ENCODE measurements around the gene LRMDA.

Gene LRMDA

GRCh38 chr10:75887992-75888680 is 456.7 kb downstream of the LRMDA start:
- DNase-seq, result no peak

GRCh38 chr10:75889051-75889450 is 457.6 kb downstream of the LRMDA start:
- DNase-seq, result no peak

- no peak for DNase-seq
Measured at GRCh38 chr10:75894761-75895160, 463.3 kb downstream of the LRMDA start.

- DNase-seq, result no peak
Measured at GRCh38 chr10:75895259-75895658, 463.8 kb downstream of the LRMDA start.

GRCh38 chr10:75899816-75900390 is 468.5 kb downstream of the LRMDA start:
- no peak for DNase-seq

GRCh38 chr10:75902816-75903215 is 471.4 kb downstream of the LRMDA start:
- no peak for DNase-seq

- DNase-seq, result no peak
Measured at GRCh38 chr10:75904499-75905283, 473.3 kb downstream of the LRMDA start.

GRCh38 chr10:75905490-75905889 is 474.1 kb downstream of the LRMDA start:
- no peak for DNase-seq

- no peak for DNase-seq
Measured at GRCh38 chr10:75910032-75910431, 478.6 kb downstream of the LRMDA start.

GRCh38 chr10:75911426-75911825 is 480.0 kb downstream of the LRMDA start:
- no peak for DNase-seq

GRCh38 chr10:75916906-75917305 is 485.5 kb downstream of the LRMDA start:
- peak; percentile 42 for DNase-seq

- DNase-seq, result no peak
Measured at GRCh38 chr10:75919913-75920312, 488.5 kb downstream of the LRMDA start.

GRCh38 chr10:75922435-75922834 is 491.0 kb downstream of the LRMDA start:
- no peak for DNase-seq

GRCh38 chr10:75924309-75924902 is 493.0 kb downstream of the LRMDA start:
- DNase-seq, result no peak

- DNase-seq, result no peak
Measured at GRCh38 chr10:75925999-75926398, 494.6 kb downstream of the LRMDA start.

- DNase-seq, result peak; percentile 27
Measured at GRCh38 chr10:75926763-75927162, 495.3 kb downstream of the LRMDA start.

- DNase-seq, result no peak
Measured at GRCh38 chr10:75928231-75928630, 496.8 kb downstream of the LRMDA start.

- DNase-seq, result no peak
Measured at GRCh38 chr10:75929630-75930161, 498.3 kb downstream of the LRMDA start.

- DNase-seq, result no peak
Measured at GRCh38 chr10:75932921-75933320, 501.5 kb downstream of the LRMDA start.

GRCh38 chr10:75935240-75935639 is 503.8 kb downstream of the LRMDA start:
- DNase-seq, result no peak

- no peak for DNase-seq
Measured at GRCh38 chr10:75935650-75936400, 504.4 kb downstream of the LRMDA start.

- DNase-seq, result no peak
Measured at GRCh38 chr10:75936841-75937240, 505.4 kb downstream of the LRMDA start.

GRCh38 chr10:75937823-75938222 is 506.4 kb downstream of the LRMDA start:
- DNase-seq, result no peak
